ENCODE measurements around the gene NUP155. TPM values are rescaled to one million over a fixed set of nuclear protein-coding genes. Genes with fewer than 3 reads are reported as not detected.
A peak's percentile ranks its signal among the peaks of the same experiment; 100 is the strongest.
"Not testable (repeated sequence)": the region's sequence is repeated elsewhere in the genome, so short reads cannot be mapped to it uniquely, and the experiment has no call there.

Gene NUP155
- polyA plus RNA-seq, 4 donors, result 24.1 to 29.3 (median 27.0) TPM

DNA sequence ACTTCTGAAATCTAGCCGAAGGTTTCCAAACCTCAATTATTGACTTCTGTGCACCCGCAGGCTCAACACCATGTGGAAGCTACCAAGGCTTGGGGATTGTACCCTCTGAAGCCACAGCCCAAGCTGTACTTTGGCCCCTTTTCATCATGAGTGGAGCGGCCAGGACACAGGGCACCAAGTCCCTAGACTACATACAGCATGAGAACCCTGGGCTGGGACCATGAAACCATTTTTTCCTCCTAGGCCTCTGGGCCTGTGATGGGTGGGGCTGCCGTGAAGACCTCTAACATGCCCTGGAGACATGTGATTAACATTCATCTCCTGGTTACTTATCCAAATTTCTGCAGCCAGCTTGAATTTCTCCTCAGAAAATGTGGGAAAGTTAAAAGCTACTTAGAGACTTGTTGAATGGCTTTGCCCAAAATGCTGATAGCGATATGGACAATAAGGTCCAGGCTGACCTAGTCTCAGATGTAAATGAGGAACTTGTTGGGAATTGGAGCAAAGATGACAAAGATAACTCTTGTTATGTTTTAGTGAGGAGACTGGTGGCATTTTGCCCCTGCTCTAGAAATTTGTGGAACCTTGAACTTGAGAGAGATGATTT lies 87.6 kb downstream of the NUP155 start:
- no peak for DNase-seq (ENCODE audit: low read depth in 4 of 4, low spot score in 3 of 4)

- DNase-seq (ENCODE audit: low read depth in 4 of 4, low spot score in 3 of 4), result no peak
These were observed 95.4 kb downstream of the NUP155 start for GRCh38 chr5:37275511-37275910.

- DNase-seq (ENCODE audit: low read depth in 4 of 4, low spot score in 3 of 4), result no peak
These were observed 98.4 kb downstream of the NUP155 start for GRCh38 chr5:37272511-37272910.

- DNase-seq (ENCODE audit: low read depth in 4 of 4, low spot score in 3 of 4), result not testable (repeated sequence)
These were observed 102.8 kb downstream of the NUP155 start for GRCh38 chr5:37268100-37268499.

DNA sequence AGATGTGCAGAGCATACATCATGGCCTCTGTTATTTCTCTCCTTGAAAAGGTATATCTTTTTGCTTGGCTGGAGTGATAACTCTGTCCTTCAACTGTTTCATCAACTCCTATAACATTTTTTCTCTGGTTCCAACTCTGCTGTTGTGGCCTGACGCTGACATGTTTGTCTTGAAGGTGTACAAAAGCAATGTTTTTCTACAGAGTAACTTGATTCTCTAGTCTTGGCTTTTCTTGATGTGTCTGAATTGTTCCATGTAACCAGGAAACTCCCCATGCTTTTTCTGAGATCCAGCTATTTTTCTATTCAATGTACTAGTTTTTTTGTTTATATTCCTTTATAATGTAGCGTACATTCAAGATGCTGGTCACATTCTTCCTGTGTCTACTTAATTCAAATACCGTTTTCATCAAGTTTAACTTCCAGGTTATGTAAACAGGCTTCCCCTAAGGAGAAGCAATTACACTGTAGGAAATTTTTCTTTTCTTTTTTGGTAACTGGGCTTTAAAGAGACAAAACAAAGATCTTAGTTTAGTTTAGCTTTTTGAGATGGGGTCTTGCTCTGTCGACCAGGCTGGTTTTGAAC lies 115.0 kb downstream of the NUP155 start:
- DNase-seq (ENCODE audit: low read depth in 4 of 4, low spot score in 3 of 4), result no peak

DNA sequence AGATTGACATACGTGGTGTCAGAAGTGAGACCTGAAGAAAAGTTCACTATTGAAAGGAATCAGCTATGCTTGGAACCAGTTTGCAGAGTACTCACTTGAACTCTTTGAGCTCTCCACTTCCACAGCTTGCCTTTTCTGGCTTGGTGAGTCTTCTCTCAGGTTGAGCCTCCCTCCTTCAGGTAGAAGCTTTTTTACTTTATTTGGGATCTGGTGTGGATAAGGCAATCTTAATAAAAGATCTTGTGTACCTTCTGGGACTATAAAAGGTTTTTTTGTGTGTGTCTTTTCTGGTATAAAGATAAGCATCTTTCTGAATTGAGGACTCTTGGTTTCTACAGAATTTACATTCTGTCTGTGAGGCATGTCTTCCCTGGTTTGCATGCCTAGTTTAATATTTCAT lies 116.3 kb downstream of the NUP155 start:
- DNase-seq (ENCODE audit: low read depth in 4 of 4, low spot score in 3 of 4), result no peak

DNA sequence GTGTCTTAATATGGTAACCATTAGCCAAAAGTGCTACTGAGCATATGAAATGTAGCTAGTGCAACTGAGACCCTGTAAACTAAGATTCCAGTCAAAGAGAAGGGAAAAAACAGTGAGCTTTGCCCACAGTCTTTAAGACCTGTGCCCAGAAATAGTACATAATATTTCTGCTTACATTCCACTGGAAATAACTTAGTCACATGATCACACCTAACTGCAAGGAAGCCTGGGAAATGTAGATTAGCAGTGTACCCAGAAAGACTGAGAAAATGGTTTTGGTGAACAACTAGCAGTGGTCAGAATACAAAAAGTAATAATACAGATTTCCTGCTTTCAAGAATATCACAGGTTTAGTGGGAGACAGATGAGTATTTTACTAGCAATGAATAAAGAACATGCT lies 119.2 kb downstream of the NUP155 start:
- no peak for DNase-seq (ENCODE audit: low read depth in 4 of 4, low spot score in 3 of 4)

- DNase-seq (ENCODE audit: low read depth in 4 of 4, low spot score in 3 of 4), result no peak
These were observed 121.1 kb downstream of the NUP155 start for GRCh38 chr5:37249815-37250164.

DNA sequence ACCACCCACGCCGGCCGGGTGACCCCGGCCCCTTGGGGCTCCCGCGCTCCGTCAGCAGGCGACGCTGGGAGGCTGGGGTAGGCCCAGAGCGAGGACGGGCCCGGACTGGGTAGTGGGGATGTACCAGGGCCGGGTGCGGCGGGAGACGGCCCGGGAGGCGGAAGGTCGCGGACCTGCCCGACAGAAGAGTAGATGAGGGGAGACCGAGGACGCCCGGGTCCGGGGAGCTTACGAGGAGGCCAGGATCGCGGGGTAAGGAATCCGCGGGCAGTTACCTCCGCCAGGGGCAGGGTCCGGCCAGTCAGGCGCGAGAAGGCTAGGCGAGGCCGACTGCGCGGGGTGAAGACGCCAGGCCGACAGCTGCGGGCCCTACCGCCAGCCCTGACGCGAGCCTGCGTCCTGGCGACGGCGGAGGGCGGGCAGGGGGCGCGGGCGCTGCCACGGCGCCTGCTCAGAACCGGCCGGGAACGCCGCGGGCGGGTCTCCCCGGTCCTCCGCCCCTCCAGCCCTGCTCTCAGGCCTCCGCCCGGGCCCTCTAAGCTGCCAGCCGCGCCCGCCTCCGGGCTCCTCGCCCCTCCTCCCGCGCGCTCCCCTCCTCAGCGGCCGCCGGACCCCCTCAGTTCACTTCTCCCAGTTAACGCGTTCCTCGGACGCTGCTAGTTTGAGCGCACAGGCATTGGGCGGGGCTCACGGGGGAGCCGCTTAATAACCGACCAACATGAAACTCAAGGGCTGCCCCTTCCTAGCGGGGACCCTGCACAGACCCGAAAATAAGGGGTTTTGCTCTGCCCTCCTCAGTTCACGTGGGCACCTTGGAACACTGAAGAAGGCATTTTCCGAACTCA lies 121.7 kb downstream of the NUP155 start, which contains the start of gene CPLANE1:
TSS of gene CPLANE1 (minus strand) at position 407 of the 845 bp plus-strand sequence. CDS start 1,678 bp downstream, outside the sequence.
- DNase-seq (ENCODE audit: low read depth in 4 of 4, low spot score in 3 of 4), result peak; percentile 59 to 66 (median 64)

DNA sequence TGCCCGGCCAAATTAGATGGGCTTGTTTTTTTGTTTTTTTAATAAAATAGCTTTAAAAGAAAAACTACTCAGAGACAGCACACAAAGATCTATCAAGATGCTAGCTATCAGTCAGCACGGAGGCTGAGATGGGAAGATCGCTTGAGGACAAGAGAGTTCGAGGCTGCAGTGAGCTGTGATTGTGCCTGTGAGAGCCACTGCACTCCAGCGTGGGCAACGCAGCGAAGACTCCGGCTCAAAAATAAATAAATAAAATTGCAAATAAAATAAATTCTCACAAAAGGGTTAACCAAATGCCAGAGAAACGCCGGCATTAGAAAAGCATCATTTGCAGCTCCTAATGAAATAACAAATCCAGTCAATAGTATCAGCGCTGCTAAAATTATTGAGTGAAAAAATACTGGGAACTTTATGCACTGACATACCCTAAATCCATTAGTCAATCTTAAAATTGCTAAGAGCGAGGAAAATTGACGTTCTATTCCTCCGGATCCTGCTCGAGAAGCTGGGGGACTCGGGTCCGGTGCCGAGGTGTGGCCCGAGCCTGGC lies 122.4 kb downstream of the NUP155 start:
- peak in 3 of 4 donors; percentile 5 to 7 (median 7) for DNase-seq (ENCODE audit: low read depth in 4 of 4, low spot score in 3 of 4)

DNA sequence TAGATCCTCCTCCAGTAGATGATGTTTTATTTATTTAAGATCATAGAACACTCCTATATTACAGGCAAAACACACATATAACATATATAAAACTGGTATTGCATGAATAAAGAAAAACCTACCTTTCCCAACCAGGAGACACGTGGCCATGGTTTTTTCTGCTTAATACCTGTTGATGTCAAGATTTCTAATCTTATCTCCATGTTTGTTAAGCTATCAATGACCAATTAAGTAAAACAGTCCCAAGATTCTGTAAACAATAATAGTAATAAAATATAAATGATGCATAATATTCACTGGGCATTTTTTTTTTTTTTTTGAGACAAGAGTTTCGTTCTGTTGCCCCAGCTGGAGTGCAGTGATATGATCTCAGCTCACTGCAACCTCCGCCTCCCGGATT lies 123.4 kb downstream of the NUP155 start:
- DNase-seq (ENCODE audit: low read depth in 4 of 4, low spot score in 3 of 4), result no peak

DNA sequence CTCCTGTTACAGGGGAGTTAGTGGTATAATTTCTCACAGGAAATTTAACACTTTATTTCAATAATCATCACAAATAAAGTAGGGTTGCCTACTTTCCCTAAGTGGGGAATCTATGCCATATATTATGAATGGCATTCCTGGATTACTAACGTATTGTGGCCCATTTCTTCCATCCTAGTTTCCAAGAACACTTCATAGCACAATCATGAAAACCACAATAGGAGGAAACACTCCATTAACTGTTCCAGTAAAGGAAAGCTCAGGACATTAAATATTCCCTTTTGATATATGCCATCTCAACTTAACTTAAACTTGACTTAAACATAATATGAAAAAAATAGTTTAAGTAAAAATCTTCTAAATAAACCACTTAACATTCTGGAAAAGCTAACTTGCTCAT lies 123.9 kb downstream of the NUP155 start:
- DNase-seq (ENCODE audit: low read depth in 4 of 4, low spot score in 3 of 4), result no peak

Other genes with a start within 250 kb of the NUP155 start
- 10 to 100 TPM; 23.3 to 37.9 (median 30.3) TPM for gene CPLANE1, start 121.7 kb downstream of the NUP155 start, polyA plus RNA-seq (ENCODE audit: insufficient read length in 4 of 4)
- 10 to 100 TPM; 50.6 to 58.5 (median 53.9) TPM for gene WDR70, start 8.2 kb upstream of the NUP155 start, polyA plus RNA-seq (ENCODE audit: insufficient read length in 4 of 4)

Measured in right renal pelvis (tissue), 4 donors.